ENCODE data around the gene STK39.

The STK39 gene

GRCh38 chr2:168155680-168156079 lies 91.7 kb downstream of the STK39 start:
- no peak for DNase-seq

- no peak for DNase-seq
Observed at GRCh38 chr2:168155046-168155445, 92.3 kb downstream of the STK39 start.

- no peak for DNase-seq
Observed at GRCh38 chr2:168152902-168153530, 94.4 kb downstream of the STK39 start.

GRCh38 chr2:168149986-168150385 lies 97.4 kb downstream of the STK39 start:
- no peak for DNase-seq

- no peak for DNase-seq
Observed at GRCh38 chr2:168149150-168149974, 98.0 kb downstream of the STK39 start.

- DNase-seq = no peak
Observed at GRCh38 chr2:168147830-168148794, 99.3 kb downstream of the STK39 start.

- no peak for DNase-seq
Observed at GRCh38 chr2:168146892-168147810, 100.2 kb downstream of the STK39 start.

- peak; percentile 5 for DNase-seq
Observed at GRCh38 chr2:168145426-168146310, 101.7 kb downstream of the STK39 start.

- no peak for DNase-seq
Observed at GRCh38 chr2:168145011-168145410, 102.4 kb downstream of the STK39 start.

- DNase-seq = no peak
Observed at GRCh38 chr2:168143813-168144212, 103.6 kb downstream of the STK39 start.

GRCh38 chr2:168140892-168141291 lies 106.5 kb downstream of the STK39 start:
- no peak for DNase-seq

GRCh38 chr2:168139852-168140251 lies 107.5 kb downstream of the STK39 start:
- no peak for DNase-seq

- no peak for DNase-seq
Observed at GRCh38 chr2:168138901-168139300, 108.5 kb downstream of the STK39 start.

- DNase-seq = no peak
Observed at GRCh38 chr2:168138374-168138773, 109.0 kb downstream of the STK39 start.

GRCh38 chr2:168137510-168138180 lies 109.8 kb downstream of the STK39 start:
- no peak for DNase-seq

- peak; percentile 13 for DNase-seq
Observed at GRCh38 chr2:168136392-168136977, 110.9 kb downstream of the STK39 start.

- DNase-seq = no peak
Observed at GRCh38 chr2:168135630-168136029, 111.8 kb downstream of the STK39 start.

GRCh38 chr2:168135121-168135520 lies 112.3 kb downstream of the STK39 start:
- DNase-seq = no peak

- no peak for DNase-seq
Observed at GRCh38 chr2:168134485-168134884, 112.9 kb downstream of the STK39 start.

GRCh38 chr2:168132389-168132788 lies 115.0 kb downstream of the STK39 start:
- no peak for DNase-seq
